HepG2 (cell line): ENCODE results near the gene NAALADL1. TPM values are rescaled to one million over a fixed set of nuclear protein-coding genes. Genes with fewer than 3 reads are reported as not detected.

Source experiments
- AGO1 ChIP-seq: fragments of 200-400 bp; formaldehyde crosslinking; IDR thresholded peaks from 2 replicates; pipeline ENCODE4 v1.6.1; 2017; ENCODE audit warnings: mild to moderate bottlenecking, low read depth, low read length, moderate library complexity; ENCODE audit not compliant: poor library complexity, severe bottlenecking
- CERS6 ChIP-seq: sonication (generic); formaldehyde crosslinking; IDR thresholded peaks from 2 replicates; pipeline ENCODE4 v1.5.0; 2020; ENCODE audit warnings: missing genetic modification reagents
- GATA4 ChIP-seq: sonication (generic); IDR thresholded peaks from 2 replicates; pipeline ENCODE4 v1.6.1; 2016; ENCODE audit warnings: antibody characterized with exemption, low read depth, borderline replicate concordance
- GFI1 ChIP-seq: sonication (generic); formaldehyde crosslinking; IDR thresholded peaks from 2 replicates; pipeline ENCODE4 v1.5.0; 2020; ENCODE audit warnings: missing genetic modification reagents, mild to moderate bottlenecking, borderline replicate concordance
- HNF4A ChIP-seq: sonication (generic); formaldehyde crosslinking; IDR thresholded peaks from 2 replicates; pipeline ENCODE4 v1.4.0; 2020; ENCODE audit warnings: missing genetic modification reagents
- HOXA9 ChIP-seq: sonication (generic); formaldehyde crosslinking; IDR thresholded peaks from 2 replicates; pipeline ENCODE4 v1.8.1; 2022; ENCODE audit warnings: missing genetic modification reagents, mild to moderate bottlenecking, moderate library complexity, borderline replicate concordance
- KMT2B ChIP-seq: IDR thresholded peaks from 2 replicates; pipeline ENCODE4 v1.6.1; 2016; ENCODE audit warnings: missing genetic modification reagents, missing compliant biosample characterization
- NFAT5 ChIP-seq: sonication (generic); formaldehyde crosslinking; IDR thresholded peaks from 2 replicates; pipeline ENCODE4 v1.4.0; 2020; ENCODE audit warnings: missing genetic modification reagents
- NKX3-1 ChIP-seq: sonication (generic); formaldehyde crosslinking; IDR thresholded peaks from 2 replicates; pipeline ENCODE4 v1.5.0; 2020; ENCODE audit warnings: missing genetic modification reagents
- SP2 ChIP-seq: sonication (generic); formaldehyde crosslinking; IDR thresholded peaks from 2 replicates; pipeline ENCODE4 v1.5.1; 2020; ENCODE audit warnings: mild to moderate bottlenecking, missing genetic modification reagents
- TCF12 ChIP-seq, 2 experiments: fragments of 450-650 bp in 1 of 2; sonication (generic) in 1 of 2; formaldehyde crosslinking in 1 of 2; IDR thresholded peaks; 2 replicates each; pipeline versions ENCODE4 v1.6.1 to v1.8.0; 2017 to 2022; ENCODE audit warnings: antibody characterized with exemption in 1 of 2, mild to moderate bottlenecking in 1 of 2, missing genetic modification reagents in 1 of 2, moderate library complexity in 1 of 2
- XBP1 ChIP-seq: sonication (generic); formaldehyde crosslinking; IDR thresholded peaks from 2 replicates; pipeline ENCODE4 v1.5.0; 2020; ENCODE audit warnings: missing genetic modification reagents
- ZNF318 ChIP-seq: sonication (generic); formaldehyde crosslinking; IDR thresholded peaks from 2 replicates; pipeline ENCODE4 v1.4.0; 2020; ENCODE audit warnings: mild to moderate bottlenecking, missing genetic modification reagents
- ZNF792 ChIP-seq: IDR thresholded peaks from 2 replicates; pipeline ENCODE4 v1.6.1; 2016
- polyA plus RNA-seq, 8 experiments: library from polyadenylated mRNA; depleted of rRNA in 3 of 8; stranded (reverse) in 7 of 8; unstranded in 1 of 8; fragments of >200 nt; fragmentation: Illumina TruSeq in 4 of 8; extraction: Trizol in 4 of 8; gene quantifications; 2 replicates each; pipeline versions ENCODE4 v1.2.1 to v1.2.3, GENCODE V29; 2011 to 2016; ENCODE audit warnings: low read depth in 4 of 8, missing spikeins in 1 of 8, mixed read lengths in 1 of 8; ENCODE audit not compliant: insufficient read depth in 1 of 8
- total RNA-seq, 5 experiments: library from RNA; depleted of rRNA; stranded (reverse); fragments of >200 nt; fragmentation: Illumina TruSeq; extraction: Trizol; gene quantifications; 2 replicates each; pipeline ENCODE4 v1.2.3, GENCODE V29; 2016; ENCODE audit warnings: low read depth in 1 of 5

Gene NAALADL1
- total and polyA plus RNA-seq, 2 of the 13 experiments (the other 11 are each of a cell fraction or from before 2014, with no cell fraction given) = 9.3 to 33.9 TPM

- TF ChIP-seq ZNF318 (CRISPR knock-in tag) (no peak), NFAT5 (CRISPR knock-in tag) (no peak), GATA4 (no peak), HNF4A (peak; percentile 20; the same call in 1 of the 2 replicates), KMT2B (peak; percentile 93), AGO1 (peak; percentile 36), SP2 (CRISPR knock-in tag) (peak; percentile 77), CERS6 (CRISPR knock-in tag) (no peak), XBP1 (CRISPR knock-in tag) (no peak), NKX3-1 (CRISPR knock-in tag) (no peak), TCF12 (IDR thresholded peaks at IDR 0.05) (no peak), TCF12 (CRISPR knock-in tag; IDR thresholded peaks at IDR 0.05) (no peak), GFI1 (CRISPR knock-in tag) (no peak; the same call in 1 of the 2 replicates), ZNF792 (CRISPR knock-in tag) (peak; percentile 73; the same call in 1 of the 2 replicates), HOXA9 (CRISPR knock-in tag) (peak; percentile 91)
These were observed 25.7 kb upstream of the NAALADL1 start, which contains the start of the genes CDCA5 and ZFPL1 (continued) for GRCh38 chr11:65083834-65084597.
